Panc1 (cell line): ENCODE data around the gene CSF3R. TPM values are rescaled to one million over a fixed set of nuclear protein-coding genes. Genes with fewer than 3 reads are reported as not detected.

Experiments used
- ATAC-seq: fragments of 200-7000 bp; cut with Tn5 transposase; 2 replicates; pipeline ENCODE4 v1.9.1; 2020; ENCODE audit warnings: mild to moderate bottlenecking, moderate library complexity
- BruUV-seq: library from RNA; stranded (reverse); fragments of 400-500 nt; replicated peaks from 2 replicates; lab custom pipeline; 2021; lab: Mats Ljungman, UMichigan
- CTCF ChIA-PET: fragments of 300-600 bp; sonication (Branson Sonifier 250); formaldehyde crosslinking; loops from one replicate; lab custom pipeline; 2022; ENCODE audit warnings: antibody characterized with exemption; lab: Charles Lee
- POLR2A ChIA-PET: fragments of 300-600 bp; sonication (Branson Sonifier 250); formaldehyde crosslinking; loops from one replicate; lab custom pipeline; 2022; ENCODE audit warnings: antibody characterized with exemption; lab: Charles Lee
- DNase-seq: peaks from one replicate; pipeline ENCODE4 v3.0.0-alpha.2; 2010; ENCODE audit warnings: low read depth, low spot score
- H3K27ac ChIP-seq: 2 replicates; pipeline ENCODE4 v1.5.1; 2011; ENCODE audit warnings: mild to moderate bottlenecking, low read length, inconsistent platforms
- H3K27me3 ChIP-seq: fragments of 200-500 bp; sonication (Bioruptor generic); 2 replicates; pipeline ENCODE4 v1.6.0; 2014; ENCODE audit warnings: low read length, inconsistent platforms; ENCODE audit not compliant: control insufficient read depth, insufficient read depth
- H3K36me3 ChIP-seq: fragments of 200-500 bp; sonication (Bioruptor generic); 2 replicates; pipeline ENCODE4 v1.5.1; 2014; ENCODE audit warnings: inconsistent platforms, mild to moderate bottlenecking, low read length, moderate library complexity; ENCODE audit not compliant: control insufficient read depth, insufficient read depth
- H3K4me1 ChIP-seq: 2 replicates; pipeline ENCODE4 v1.5.1; 2011; ENCODE audit warnings: inconsistent platforms, mild to moderate bottlenecking, low read length, moderate library complexity; ENCODE audit not compliant: control insufficient read depth, insufficient read depth
- H3K4me3 ChIP-seq, 2 experiments: 2 replicates each; pipeline ENCODE4 v1.5.1; 2011 to 2012; ENCODE audit warnings: low read depth in 2 of 2, low read length in 2 of 2, mild to moderate bottlenecking in 2 of 2, inconsistent platforms in 1 of 2, moderate library complexity in 1 of 2
- H3K9me3 ChIP-seq: fragments of 200-500 bp; sonication (Bioruptor generic); 2 replicates; pipeline ENCODE4 v1.5.1; 2014; ENCODE audit warnings: low read depth, mild to moderate bottlenecking, inconsistent platforms, low read length, moderate library complexity; ENCODE audit not compliant: control insufficient read depth, insufficient read depth
- CTCF ChIP-seq: fragments of 450-650 bp; IDR thresholded peaks from 2 replicates; pipeline ENCODE4 v1.5.1; 2017; ENCODE audit warnings: mild to moderate bottlenecking
- POLR2AphosphoS5 ChIP-seq: IDR thresholded peaks from 2 replicates; pipeline ENCODE4 v1.6.1; 2012; ENCODE audit warnings: mild to moderate bottlenecking, low read depth, low read length, moderate library complexity
- REST ChIP-seq, 2 experiments: IDR thresholded peaks; 2 replicates each; pipeline ENCODE4 v1.6.1; 2011 to 2012; ENCODE audit warnings: low read depth in 2 of 2, control low read depth in 1 of 2, low read length in 1 of 2, mild to moderate bottlenecking in 1 of 2, moderate library complexity in 1 of 2; ENCODE audit not compliant: insufficient read depth in 1 of 2
- SIN3A ChIP-seq: IDR thresholded peaks from 2 replicates; pipeline ENCODE4 v1.6.1; 2012; ENCODE audit warnings: low read depth, mild to moderate bottlenecking, low read length, moderate library complexity, borderline replicate concordance; ENCODE audit not compliant: insufficient read depth
- TCF7L2 ChIP-seq: IDR thresholded peaks from 2 replicates; pipeline ENCODE4 v1.6.1; 2011; ENCODE audit warnings: mild to moderate bottlenecking, low read depth, low read length, inconsistent platforms
- in situ Hi-C: cut with HindIII; loops from 2 replicates; pipeline ENCODE4 v1.10.0; 2016; ENCODE audit warnings: low sequenced_read_pairs, low pct_unique_long_range_greater_than_20kb
- intact Hi-C: fragments of 100-400 bp; cut with micrococcal nuclease; formaldehyde crosslinking; loops from one replicate; pipeline ENCODE4 v1.10.0; 2022; ENCODE audit not compliant: unreplicated experiment
- total RNA-seq: library from RNA; stranded (reverse); gene quantifications from one replicate; pipeline ENCODE4 v1.2.1, GENCODE V29; 2021; ENCODE audit not compliant: unreplicated experiment

Gene CSF3R
- total RNA-seq, 1 experiment from 2014 or later = 0.31 TPM

GRCh38 chr1:36520771-36521420, 38.2 kb upstream of the CSF3R start:
- ChIA-PET CTCF (no interaction called here), POLR2A (no interaction called here)
- H3K27ac ChIP-seq = no peak overlapping the region
- H3K9me3 ChIP-seq = no peaks in the 10 kb centered on the region
- H3K4me3 ChIP-seq = no peak overlapping the region
- DNase-seq (no peak), ATAC-seq (no peak)
- H3K36me3 ChIP-seq = no peaks in the 10 kb centered on the region
- no TSS peak for BruUV-seq
- TF ChIP-seq REST (IDR thresholded peaks at IDR 0.05; ENCODE audit: insufficient read depth in 1 of 2, low read depth in 2 of 2, low read length in 1 of 2) (no peak), SIN3A (no peak), CTCF (no peak), TCF7L2 (no peak), POLR2AphosphoS5 (no peak)
- in situ Hi-C loops = no loop called here
- H3K27me3 ChIP-seq = no peaks in the 10 kb centered on the region
- H3K4me1 ChIP-seq = no peaks in the 10 kb centered on the region
- intact Hi-C loops = no loop called here

DNA sequence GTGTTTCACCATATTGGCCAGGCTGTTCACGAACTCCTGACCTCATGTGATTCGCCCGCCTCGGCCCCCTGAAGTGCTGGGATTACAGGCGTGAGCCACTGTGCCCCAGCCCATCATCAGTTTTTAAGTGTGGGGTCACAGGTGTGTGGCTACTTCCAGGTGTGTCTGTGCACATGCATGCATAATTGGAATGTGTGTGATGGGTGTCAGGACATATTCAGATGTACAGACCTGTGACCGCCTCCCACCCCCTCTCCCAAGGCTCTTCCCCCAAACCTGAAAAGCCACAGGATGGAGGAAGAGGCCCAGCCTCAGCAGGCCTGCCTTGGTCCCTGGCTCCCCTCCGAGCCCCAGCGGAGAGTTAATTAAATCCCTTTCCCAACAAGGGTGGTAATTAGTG, 37.3 kb upstream of the CSF3R start:
- intact Hi-C loops = no loop called here
- in situ Hi-C loops = no loop called here
- BruUV-seq = no TSS peak
- TF ChIP-seq SIN3A (no peak), POLR2AphosphoS5 (no peak), CTCF (no peak), TCF7L2 (no peak), REST (IDR thresholded peaks at IDR 0.05; ENCODE audit: insufficient read depth in 1 of 2, low read depth in 2 of 2, low read length in 1 of 2) (no peak)
- Histone ChIP-seq H3K4me3 (no peak overlapping the region), H3K9me3 (no peaks in the 10 kb centered on the region), H3K36me3 (no peaks in the 10 kb centered on the region), H3K27me3 (no peaks in the 10 kb centered on the region), H3K4me1 (no peaks in the 10 kb centered on the region), H3K27ac (no peak overlapping the region)
- DNase-seq (no peak), ATAC-seq (no peak)
- CTCF ChIA-PET = no interaction called here
- POLR2A ChIA-PET = no interaction called here
